ENCODE data around the gene MCRIP2.

DNA sequence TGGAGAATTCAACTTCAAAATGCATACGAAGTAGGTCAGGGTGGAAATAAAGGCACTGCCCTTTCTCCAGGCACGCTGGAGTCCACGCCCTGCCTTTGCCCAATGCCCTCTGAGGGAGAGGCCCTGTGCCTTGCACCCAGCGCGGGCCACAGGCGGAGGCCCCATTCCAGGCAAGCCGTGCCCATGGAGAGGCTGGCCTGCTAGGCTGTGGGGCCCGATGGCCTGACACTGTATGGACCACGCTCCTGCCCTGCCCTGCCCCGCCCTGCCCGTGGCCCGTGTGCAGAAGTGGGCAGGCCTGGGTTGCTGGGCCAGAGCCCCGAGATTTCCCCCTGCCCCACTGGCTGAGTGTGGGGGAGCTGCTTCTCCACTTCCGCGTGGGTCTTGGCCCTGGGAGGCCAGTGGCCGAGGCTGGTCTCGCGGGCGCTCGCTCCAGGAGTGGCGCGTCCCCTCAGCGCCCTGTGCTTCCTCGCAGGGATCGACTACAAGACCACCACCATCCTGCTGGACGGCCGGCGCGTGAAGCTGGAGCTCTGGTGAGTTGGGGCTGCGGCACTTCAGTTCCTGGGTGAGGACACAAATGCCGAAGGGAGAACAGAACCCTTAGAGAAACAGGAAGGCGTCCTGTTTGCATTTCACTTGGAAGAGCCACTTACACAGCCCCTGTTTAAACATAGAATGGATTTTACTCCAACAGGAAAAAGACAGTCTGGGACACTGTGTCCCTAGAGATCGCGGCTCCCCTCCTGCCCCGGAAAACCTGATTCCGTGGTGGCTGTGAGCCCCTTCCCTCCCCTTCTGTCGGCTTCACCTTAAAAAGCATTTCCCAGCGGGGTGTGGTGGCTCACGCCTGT is 24.7 kb upstream of the MCRIP2 start:
- TF ChIP-seq, protein P1, sequence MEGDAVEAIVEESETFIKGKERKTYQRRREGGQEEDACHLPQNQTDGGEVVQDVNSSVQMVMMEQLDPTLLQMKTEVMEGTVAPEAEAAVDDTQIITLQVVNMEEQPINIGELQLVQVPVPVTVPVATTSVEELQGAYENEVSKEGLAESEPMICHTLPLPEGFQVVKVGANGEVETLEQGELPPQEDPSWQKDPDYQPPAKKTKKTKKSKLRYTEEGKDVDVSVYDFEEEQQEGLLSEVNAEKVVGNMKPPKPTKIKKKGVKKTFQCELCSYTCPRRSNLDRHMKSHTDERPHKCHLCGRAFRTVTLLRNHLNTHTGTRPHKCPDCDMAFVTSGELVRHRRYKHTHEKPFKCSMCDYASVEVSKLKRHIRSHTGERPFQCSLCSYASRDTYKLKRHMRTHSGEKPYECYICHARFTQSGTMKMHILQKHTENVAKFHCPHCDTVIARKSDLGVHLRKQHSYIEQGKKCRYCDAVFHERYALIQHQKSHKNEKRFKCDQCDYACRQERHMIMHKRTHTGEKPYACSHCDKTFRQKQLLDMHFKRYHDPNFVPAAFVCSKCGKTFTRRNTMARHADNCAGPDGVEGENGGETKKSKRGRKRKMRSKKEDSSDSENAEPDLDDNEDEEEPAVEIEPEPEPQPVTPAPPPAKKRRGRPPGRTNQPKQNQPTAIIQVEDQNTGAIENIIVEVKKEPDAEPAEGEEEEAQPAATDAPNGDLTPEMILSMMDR (IDR thresholded peaks at IDR 0.05; ENCODE audit: low read length), result no peak
- TF ChIP-seq EZH2 (optimal IDR thresholded peaks at IDR 0.05; ENCODE audit: low read depth, low read length), result no peak
